Hepatocyte (in vitro differentiated cells): ENCODE results near the gene MEGF10.
"Not testable (repeated sequence)": the region's sequence is repeated elsewhere in the genome, so short reads cannot be mapped to it uniquely, and the experiment has no call there.

ENCODE experiments used
- EZH2 ChIP-seq: fragments of 200-600 bp; sonication (generic); IDR thresholded peaks from 2 replicates; pipeline ENCODE4 v1.6.1; 2016; ENCODE audit warnings: antibody characterized with exemption, mild to moderate bottlenecking, borderline replicate concordance
- EZH2phosphoT487 ChIP-seq: fragments of 200-600 bp; sonication (generic); IDR thresholded peaks from one replicate; pipeline ENCODE4 v1.6.1; 2018; ENCODE audit warnings: antibody characterized with exemption, mild to moderate bottlenecking, low read depth, moderate library complexity; ENCODE audit not compliant: unreplicated experiment, severe bottlenecking
- TF ChIP-seq, protein P1 (sequence below): fragments of 200-600 bp; sonication (generic); IDR thresholded peaks from 2 replicates; pipeline ENCODE4 v1.5.1; 2016; ENCODE audit warnings: antibody characterized with exemption, mild to moderate bottlenecking; ENCODE audit not compliant: poor library complexity

DNA sequence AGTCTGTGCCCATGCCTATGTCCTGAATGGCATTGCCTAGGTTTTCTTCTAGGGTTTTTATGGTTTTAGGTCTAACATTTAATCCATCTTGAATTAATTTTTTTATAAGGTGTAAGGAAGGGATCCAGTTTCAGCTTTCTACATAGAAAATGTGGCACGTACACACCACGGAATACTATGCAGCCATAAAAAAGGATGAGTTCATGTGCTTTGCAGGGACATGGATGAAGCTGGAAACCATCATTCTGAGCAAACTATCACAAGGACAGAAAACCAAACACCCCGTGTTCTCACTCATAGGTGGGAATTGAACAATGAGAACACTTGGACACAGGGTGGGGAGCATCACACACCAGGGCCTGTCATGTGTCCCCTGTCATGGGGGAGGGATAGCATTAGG, 26.8 kb downstream of the MEGF10 start:
- TF ChIP-seq, protein P1, sequence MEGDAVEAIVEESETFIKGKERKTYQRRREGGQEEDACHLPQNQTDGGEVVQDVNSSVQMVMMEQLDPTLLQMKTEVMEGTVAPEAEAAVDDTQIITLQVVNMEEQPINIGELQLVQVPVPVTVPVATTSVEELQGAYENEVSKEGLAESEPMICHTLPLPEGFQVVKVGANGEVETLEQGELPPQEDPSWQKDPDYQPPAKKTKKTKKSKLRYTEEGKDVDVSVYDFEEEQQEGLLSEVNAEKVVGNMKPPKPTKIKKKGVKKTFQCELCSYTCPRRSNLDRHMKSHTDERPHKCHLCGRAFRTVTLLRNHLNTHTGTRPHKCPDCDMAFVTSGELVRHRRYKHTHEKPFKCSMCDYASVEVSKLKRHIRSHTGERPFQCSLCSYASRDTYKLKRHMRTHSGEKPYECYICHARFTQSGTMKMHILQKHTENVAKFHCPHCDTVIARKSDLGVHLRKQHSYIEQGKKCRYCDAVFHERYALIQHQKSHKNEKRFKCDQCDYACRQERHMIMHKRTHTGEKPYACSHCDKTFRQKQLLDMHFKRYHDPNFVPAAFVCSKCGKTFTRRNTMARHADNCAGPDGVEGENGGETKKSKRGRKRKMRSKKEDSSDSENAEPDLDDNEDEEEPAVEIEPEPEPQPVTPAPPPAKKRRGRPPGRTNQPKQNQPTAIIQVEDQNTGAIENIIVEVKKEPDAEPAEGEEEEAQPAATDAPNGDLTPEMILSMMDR: not testable (repeated sequence)
- TF ChIP-seq EZH2, EZH2phosphoT487: not testable (repeated sequence)
